ENCODE results near the gene SPEM2. TPM values are rescaled to one million over a fixed set of nuclear protein-coding genes. Genes with fewer than 3 reads are reported as not detected.

The SPEM2 gene
- total RNA-seq, 2 donors from 2014 or later = not detected

- ATAC-seq (replicated peaks) = no peak
Measured at GRCh38 chr17:7408252-7408727, 17.1 kb upstream of the SPEM2 start.

GRCh38 chr17:7408863-7409262 lies 16.6 kb upstream of the SPEM2 start:
- Mint-ChIP-seq H3K36me3 (ENCODE audit: low read depth) (no peaks in the 10 kb centered on the region), H3K4me3 (peak overlapping the region; percentile 13), H3K27me3 (peaks cover 4% of the 10 kb centered on the region), H3K27ac (no peak overlapping the region), H3K9me3 (no peaks in the 10 kb centered on the region), H3K4me1 (peaks cover 23% of the 10 kb centered on the region)
- no peak for ATAC-seq (replicated peaks)

More at GRCh38 chr17:7408252-7408727, 17.1 kb upstream of the SPEM2 start:
- Mint-ChIP-seq H3K36me3 (ENCODE audit: low read depth) (no peaks in the 10 kb centered on the region), H3K27me3 (peaks cover 4% of the 10 kb centered on the region), H3K9me3 (no peaks in the 10 kb centered on the region), H3K27ac (no peak overlapping the region), H3K4me1 (peaks cover 23% of the 10 kb centered on the region), H3K4me3 (peak overlapping the region; percentile 13)

- H3K4me1 Mint-ChIP-seq = peaks cover 23% of the 10 kb centered on the region
- no peak for ATAC-seq (replicated peaks)
- H3K4me3 Mint-ChIP-seq = no peak overlapping the region
- H3K27ac Mint-ChIP-seq = no peak overlapping the region
- no peaks in the 10 kb centered on the region for H3K36me3 Mint-ChIP-seq (ENCODE audit: low read depth)
- H3K27me3 Mint-ChIP-seq = peaks cover 4% of the 10 kb centered on the region
- H3K9me3 Mint-ChIP-seq = no peaks in the 10 kb centered on the region
Measured at GRCh38 chr17:7409716-7410115, 15.7 kb upstream of the SPEM2 start.

GRCh38 chr17:7410634-7411426 lies 14.6 kb upstream of the SPEM2 start:
- Mint-ChIP-seq H3K9me3 (no peaks in the 10 kb centered on the region), H3K4me3 (no peak overlapping the region), H3K4me1 (peaks cover 20% of the 10 kb centered on the region)

GRCh38 chr17:7411427-7411750 lies 14.0 kb upstream of the SPEM2 start:
- Mint-ChIP-seq H3K4me3 (no peak overlapping the region), H3K27me3 (no peaks in the 10 kb centered on the region), H3K4me1 (peaks cover 16% of the 10 kb centered on the region), H3K9me3 (no peaks in the 10 kb centered on the region), H3K36me3 (ENCODE audit: low read depth) (no peaks in the 10 kb centered on the region), H3K27ac (no peak overlapping the region)
- ATAC-seq (replicated peaks) = no peak

More at GRCh38 chr17:7410634-7411426, 14.6 kb upstream of the SPEM2 start:
- no peak for ATAC-seq (replicated peaks)
- Mint-ChIP-seq H3K36me3 (ENCODE audit: low read depth) (no peaks in the 10 kb centered on the region), H3K27ac (no peak overlapping the region), H3K27me3 (peaks cover 3% of the 10 kb centered on the region)

GRCh38 chr17:7413346-7413985 lies 11.9 kb upstream of the SPEM2 start:
- peak overlapping the region; percentile 55 for H3K27ac Mint-ChIP-seq
- no peaks in the 10 kb centered on the region for H3K27me3 Mint-ChIP-seq
- no peaks in the 10 kb centered on the region for H3K36me3 Mint-ChIP-seq (ENCODE audit: low read depth)
- H3K9me3 Mint-ChIP-seq = no peaks in the 10 kb centered on the region
- H3K4me3 Mint-ChIP-seq = no peak overlapping the region
- peaks cover 16% of the 10 kb centered on the region for H3K4me1 Mint-ChIP-seq
- peak; percentile 38 for ATAC-seq (replicated peaks)

- no peak for ATAC-seq (replicated peaks)
- Mint-ChIP-seq H3K27ac (no peak overlapping the region), H3K27me3 (no peaks in the 10 kb centered on the region), H3K4me3 (no peak overlapping the region), H3K9me3 (no peaks in the 10 kb centered on the region), H3K36me3 (ENCODE audit: low read depth) (no peaks in the 10 kb centered on the region), H3K4me1 (peaks cover 9% of the 10 kb centered on the region)
Measured at GRCh38 chr17:7414837-7415236, 10.6 kb upstream of the SPEM2 start.

- Mint-ChIP-seq H3K27ac (no peak overlapping the region), H3K4me1 (peaks cover 5% of the 10 kb centered on the region), H3K9me3 (no peaks in the 10 kb centered on the region), H3K27me3 (no peaks in the 10 kb centered on the region), H3K36me3 (ENCODE audit: low read depth) (no peaks in the 10 kb centered on the region), H3K4me3 (no peak overlapping the region)
- no peak for ATAC-seq (replicated peaks)
Measured at GRCh38 chr17:7415784-7416183, 9.6 kb upstream of the SPEM2 start.

GRCh38 chr17:7416323-7416722 lies 9.1 kb upstream of the SPEM2 start:
- Mint-ChIP-seq H3K36me3 (ENCODE audit: low read depth) (no peaks in the 10 kb centered on the region), H3K9me3 (no peaks in the 10 kb centered on the region), H3K27me3 (no peaks in the 10 kb centered on the region), H3K4me1 (peaks cover 5% of the 10 kb centered on the region), H3K4me3 (no peak overlapping the region), H3K27ac (peak overlapping the region; percentile 13)
- ATAC-seq (replicated peaks) = no peak

- Mint-ChIP-seq H3K4me3 (no peak overlapping the region), H3K27me3 (no peaks in the 10 kb centered on the region), H3K36me3 (ENCODE audit: low read depth) (no peaks in the 10 kb centered on the region), H3K27ac (no peak overlapping the region), H3K4me1 (peaks cover 5% of the 10 kb centered on the region), H3K9me3 (no peaks in the 10 kb centered on the region)
- no peak for ATAC-seq (replicated peaks)
Measured at GRCh38 chr17:7417056-7417655, 8.3 kb upstream of the SPEM2 start.

GRCh38 chr17:7418472-7419152 lies 6.8 kb upstream of the SPEM2 start:
- no peaks in the 10 kb centered on the region for H3K36me3 Mint-ChIP-seq (ENCODE audit: low read depth)
- no peak overlapping the region for H3K27ac Mint-ChIP-seq
- no peak for ATAC-seq (replicated peaks)
- no peaks in the 10 kb centered on the region for H3K9me3 Mint-ChIP-seq
- no peaks in the 10 kb centered on the region for H3K27me3 Mint-ChIP-seq
- H3K4me1 Mint-ChIP-seq = no peaks in the 10 kb centered on the region
- H3K4me3 Mint-ChIP-seq = no peak overlapping the region

- no peaks in the 10 kb centered on the region for H3K9me3 Mint-ChIP-seq
- no peak within 1 kb of the TSS for H3K4me3 Mint-ChIP-seq
- ATAC-seq (replicated peaks) = no peak
- H3K27ac Mint-ChIP-seq = peak within 1 kb of the TSS; percentile 39
- H3K27me3 Mint-ChIP-seq = no peaks in the 10 kb centered on the region
- H3K36me3 Mint-ChIP-seq (ENCODE audit: low read depth) = no peaks in the 10 kb centered on the region
- H3K4me1 Mint-ChIP-seq = no peaks in the 10 kb centered on the region
Measured at GRCh38 chr17:7419819-7420610, 5.4 kb upstream of the SPEM2 start, which contains the start of gene SPEM1. TSS of gene SPEM1 (plus strand) at chr17:7420324. CDS start at chr17:7420385, 61 bp downstream.

GRCh38 chr17:7421186-7421585 lies 4.2 kb upstream of the SPEM2 start:
- Mint-ChIP-seq H3K4me3 (no peak overlapping the region), H3K4me1 (no peaks in the 10 kb centered on the region), H3K36me3 (ENCODE audit: low read depth) (no peaks in the 10 kb centered on the region), H3K27me3 (no peaks in the 10 kb centered on the region), H3K9me3 (no peaks in the 10 kb centered on the region), H3K27ac (no peak overlapping the region)
- ATAC-seq (replicated peaks) = no peak

- H3K36me3 Mint-ChIP-seq (ENCODE audit: low read depth) = no peaks in the 10 kb centered on the region
- no peaks in the 10 kb centered on the region for H3K27me3 Mint-ChIP-seq
- H3K4me1 Mint-ChIP-seq = no peaks in the 10 kb centered on the region
- no peak overlapping the region for H3K4me3 Mint-ChIP-seq
- ATAC-seq (replicated peaks) = no peak
- H3K9me3 Mint-ChIP-seq = no peaks in the 10 kb centered on the region
- H3K27ac Mint-ChIP-seq = no peak overlapping the region
Measured at GRCh38 chr17:7423679-7424078, 1.7 kb upstream of the SPEM2 start.
